PFSK-1 (cell line): Measurements from ENCODE around the gene HPRT1.

Experiments
- POLR2AphosphoS5 ChIP-seq: IDR thresholded peaks from 2 replicates; pipeline ENCODE4 v1.6.1; 2012; ENCODE audit warnings: low read depth, mild to moderate bottlenecking, control low read depth, low read length, moderate library complexity
- SIN3A ChIP-seq: IDR thresholded peaks from 2 replicates; pipeline ENCODE4 v1.6.1; 2012; ENCODE audit warnings: mild to moderate bottlenecking, low read length, moderate library complexity, borderline replicate concordance; ENCODE audit not compliant: insufficient read depth
- TAF1 ChIP-seq: IDR thresholded peaks from 2 replicates; pipeline ENCODE4 v1.6.1; 2012; ENCODE audit warnings: low read length, control low read depth, borderline replicate concordance; ENCODE audit not compliant: insufficient read depth

DNA sequence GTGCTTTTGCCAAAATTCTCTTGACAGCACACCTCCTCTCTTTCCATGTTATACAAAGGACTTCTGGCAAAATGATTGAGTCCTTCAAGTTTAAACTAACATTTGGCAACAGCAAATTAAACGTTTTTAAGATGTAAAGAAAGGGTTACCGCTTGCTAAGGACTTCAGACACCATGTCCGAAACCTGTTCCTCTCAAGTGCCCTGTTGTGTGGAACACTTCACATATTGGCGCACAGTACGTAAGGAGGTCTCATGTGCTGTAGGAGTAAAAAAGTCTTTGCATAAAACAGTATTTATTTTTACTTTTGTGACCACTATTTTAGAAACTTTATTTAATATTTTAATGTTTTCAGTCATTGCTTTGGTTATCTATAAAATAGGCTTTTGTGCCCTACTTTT lies 33.7 kb upstream of the HPRT1 start:
- TF ChIP-seq TAF1: no peak
- TF ChIP-seq POLR2AphosphoS5: no peak
- TF ChIP-seq SIN3A: no peak
